IMR-90 (cell line): Measurements from ENCODE around the gene RHOBTB3. TPM values are rescaled to one million over a fixed set of nuclear protein-coding genes. Genes with fewer than 3 reads are reported as not detected.

Experiments used
- ATAC-seq: fragments of 200-7000 bp; cut with Tn5 transposase; 2 replicates; pipeline ENCODE4 v1.9.1; 2020; ENCODE audit warnings: low read depth, mild to moderate bottlenecking, moderate library complexity
- BruUV-seq: library from RNA; stranded (reverse); fragments of 400-500 nt; replicated peaks from 2 replicates; lab custom pipeline; 2021; lab: Mats Ljungman, UMichigan
- CTCF ChIA-PET: fragments of 300-600 bp; formaldehyde crosslinking; extraction: SDS; loops from one replicate; lab custom pipeline; 2021; ENCODE audit warnings: antibody characterized with exemption; lab: Yijun Ruan, JAX
- POLR2A ChIA-PET: fragments of 300-600 bp; sonication (Branson Sonifier 250); formaldehyde crosslinking; loops from one replicate; lab custom pipeline; 2022; ENCODE audit warnings: antibody characterized with exemption; ENCODE audit not compliant: unreplicated experiment; lab: Charles Lee
- DNase-seq: peaks from one replicate; pipeline ENCODE4 v3.0.0; 2013
- H2AFZ ChIP-seq: replicated peaks from 2 replicates; pipeline ENCODE3; 2013; ENCODE audit warnings: low read length, mild to moderate bottlenecking; ENCODE audit not compliant: poor library complexity
- H2AK5ac ChIP-seq: 2 replicates; pipeline ENCODE4 v1.6.1; 2013; ENCODE audit warnings: low read depth, low read length, inconsistent platforms
- H2AK9ac ChIP-seq: replicated peaks from 2 replicates; pipeline ENCODE3; 2013; ENCODE audit warnings: mild to moderate bottlenecking, low read depth, low read length, moderate library complexity; ENCODE audit not compliant: poor library complexity
- H2BK120ac ChIP-seq: 2 replicates; pipeline ENCODE4 v1.6.1; 2013; ENCODE audit warnings: low read depth, low read length, inconsistent platforms
- H2BK15ac ChIP-seq: 3 replicates; pipeline ENCODE4 v1.6.1; 2013; ENCODE audit warnings: low read depth, low read length, inconsistent platforms
- H2BK20ac ChIP-seq: 2 replicates; pipeline ENCODE4 v1.6.1; 2013; ENCODE audit warnings: low read depth, mild to moderate bottlenecking, inconsistent platforms, low read length, moderate library complexity
- H2BK5ac ChIP-seq: 2 replicates; pipeline ENCODE4 v1.6.1; 2013; ENCODE audit warnings: mild to moderate bottlenecking, low read depth, low read length, inconsistent platforms; ENCODE audit not compliant: poor library complexity, severe bottlenecking
- H3K14ac ChIP-seq: replicated peaks from 2 replicates; pipeline ENCODE4 v1.6.1; 2013; ENCODE audit warnings: low read depth, low read length, inconsistent platforms
- H3K18ac ChIP-seq: 2 replicates; pipeline ENCODE4 v1.6.1; 2013; ENCODE audit warnings: low read depth, low read length, control low read depth
- H3K23ac ChIP-seq: 2 replicates; pipeline ENCODE4 v1.6.1; 2013; ENCODE audit warnings: low read depth, low read length, inconsistent platforms
- H3K27ac ChIP-seq: 2 replicates; pipeline ENCODE4 v1.5.1; 2013; ENCODE audit warnings: mild to moderate bottlenecking, control low read depth, low read length; ENCODE audit not compliant: insufficient read depth
- H3K27me3 ChIP-seq: 2 replicates; pipeline ENCODE4 v1.6.1; 2013; ENCODE audit warnings: low read length; ENCODE audit not compliant: control insufficient read depth, insufficient read depth
- H3K36me3 ChIP-seq: 2 replicates; pipeline ENCODE4 v1.6.1; 2013; ENCODE audit warnings: low read length, mixed read lengths; ENCODE audit not compliant: control insufficient read depth, insufficient read depth
- H3K4ac ChIP-seq: 2 replicates; pipeline ENCODE4 v1.6.1; 2013; ENCODE audit warnings: low read depth, low read length, inconsistent platforms
- H3K4me1 ChIP-seq: 2 replicates; pipeline ENCODE4 v1.6.1; 2013; ENCODE audit warnings: low read length, mixed read lengths; ENCODE audit not compliant: control insufficient read depth, insufficient read depth
- H3K4me2 ChIP-seq: 2 replicates; pipeline ENCODE4 v1.6.1; 2013; ENCODE audit warnings: low read depth, mild to moderate bottlenecking, control low read depth, low read length, moderate library complexity
- H3K4me3 ChIP-seq: 2 replicates; pipeline ENCODE4 v1.5.1; 2013; ENCODE audit warnings: low read depth, mild to moderate bottlenecking, control low read depth, low read length, moderate library complexity; ENCODE audit not compliant: insufficient read depth
- H3K56ac ChIP-seq: 2 replicates; pipeline ENCODE4 v1.6.1; 2013; ENCODE audit warnings: low read length, inconsistent platforms; ENCODE audit not compliant: insufficient read depth; ENCODE audit errors: extremely low read depth
- H3K79me1 ChIP-seq, 2 experiments: 2 replicates each; pipeline ENCODE4 v1.6.1; 2013; ENCODE audit warnings: low read length in 2 of 2, inconsistent platforms in 1 of 2, low read depth in 1 of 2
- H3K9ac ChIP-seq: 2 replicates; pipeline ENCODE4 v1.6.1; 2013; ENCODE audit warnings: low read depth, low read length, control low read depth
- H3K9me1 ChIP-seq: 2 replicates; pipeline ENCODE4 v1.6.1; 2013; ENCODE audit warnings: low read length, inconsistent platforms; ENCODE audit not compliant: insufficient read depth
- H3K9me3 ChIP-seq: 2 replicates; pipeline ENCODE4 v1.6.1; 2013; ENCODE audit warnings: low read length; ENCODE audit not compliant: control insufficient read depth, insufficient read depth
- H4K20me1 ChIP-seq: 2 replicates; pipeline ENCODE4 v1.6.1; 2013; ENCODE audit warnings: low read length, inconsistent platforms; ENCODE audit not compliant: insufficient read depth
- H4K5ac ChIP-seq: 2 replicates; pipeline ENCODE4 v1.6.1; 2013; ENCODE audit warnings: mild to moderate bottlenecking, low read depth, low read length, control low read depth
- H4K8ac ChIP-seq, 2 experiments: 2 replicates each; pipeline ENCODE4 v1.6.1; 2013; ENCODE audit warnings: low read depth in 2 of 2, low read length in 2 of 2, control low read depth in 1 of 2, inconsistent platforms in 1 of 2
- H4K91ac ChIP-seq: 2 replicates; pipeline ENCODE4 v1.6.1; 2013; ENCODE audit warnings: low read depth, low read length, inconsistent platforms; ENCODE audit not compliant: insufficient read depth
- CEBPB ChIP-seq: IDR thresholded peaks from 2 replicates; pipeline ENCODE4 v1.6.1; 2012; ENCODE audit warnings: low read depth, low read length, improper control_type of control experiment
- CHD1 ChIP-seq: IDR thresholded peaks from 2 replicates; pipeline ENCODE4 v1.6.1; 2012; ENCODE audit warnings: low read depth, low read length, improper control_type of control experiment
- MAZ ChIP-seq: IDR thresholded peaks from 2 replicates; pipeline ENCODE4 v1.6.1; 2012; ENCODE audit warnings: low read depth, mild to moderate bottlenecking, low read length, improper control_type of control experiment, moderate library complexity, borderline replicate concordance
- NFE2L2 ChIP-seq: fragments of 150-350 bp; IDR thresholded peaks from 2 replicates; pipeline ENCODE4 v1.6.1; 2016; ENCODE audit warnings: low read depth, mild to moderate bottlenecking, low read length
- RFX5 ChIP-seq: IDR thresholded peaks from 2 replicates; pipeline ENCODE4 v1.8.0; 2012; ENCODE audit warnings: low read depth, mild to moderate bottlenecking, low read length, moderate library complexity
- WGBS, 2 experiments: methylation state at CpG; one replicate each; pipeline versions ENCODE4 v1.1.5 to v1.1.7; 2013; ENCODE audit warnings: missing lambda C conversion rate in 2 of 2; ENCODE audit not compliant: insufficient read length in 1 of 2; ENCODE audit errors: extremely low coverage in 2 of 2; 5-methylcytosine and 5-hydroxymethylcytosine counted together
- dilution Hi-C: fragments of 300-500 bp; cut with HindIII; formaldehyde crosslinking; loops from one replicate; pipeline ENCODE4 v1.14.3; 2018; ENCODE audit warnings: low sequenced_read_pairs; ENCODE audit not compliant: unreplicated experiment
- in situ Hi-C: fragments of 300-500 bp; cut with MboI; formaldehyde crosslinking; loops from 3 replicates; pipeline ENCODE4 v1.14.3; 2019; ENCODE audit warnings: low sequenced_read_pairs, inconsistent platforms, mixed read lengths
- intact Hi-C: fragments of 100-400 bp; cut with micrococcal nuclease; formaldehyde crosslinking; loops from 2 replicates; pipeline ENCODE4 v1.10.0; 2022
- polyA plus RNA-seq, 3 experiments: library from polyadenylated mRNA; depleted of rRNA; stranded (reverse); fragments of >200 nt; gene quantifications; 2 replicates each; pipeline ENCODE4 v1.2.3, GENCODE V29; 2012; ENCODE audit warnings: low replicate concordance in 1 of 3
- total RNA-seq: library from RNA; depleted of rRNA; stranded (reverse); fragments of >200 nt; gene quantifications from 2 replicates; pipeline ENCODE4 v1.2.3, GENCODE V29; 2012

RHOBTB3 gene
- total and polyA plus RNA-seq, 2 of the 4 experiments (the other 2 are of a cell fraction) = 117 to 447 TPM

DNA sequence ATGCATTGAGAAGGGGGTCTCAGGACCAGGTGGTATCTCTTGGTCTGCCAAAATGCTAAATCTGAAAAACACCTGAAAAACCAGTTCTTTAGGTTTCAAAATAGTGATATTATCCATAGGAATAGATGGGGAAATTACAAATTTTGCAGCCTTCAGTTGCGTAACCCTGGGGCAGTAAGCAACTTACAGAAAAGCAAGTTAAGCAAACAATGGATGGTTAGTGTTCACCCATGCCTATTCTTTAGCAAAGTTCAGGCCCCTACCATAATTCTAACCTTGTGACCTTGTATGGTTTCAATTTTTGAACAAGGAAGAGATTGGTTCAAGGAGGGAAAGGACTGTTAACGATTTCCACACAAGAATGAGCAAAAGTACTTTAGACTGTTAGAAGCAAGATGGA is 66.9 kb downstream of the RHOBTB3 start:
- Histone ChIP-seq H3K9me1 (peaks cover 5% of the 10 kb centered on the region; the same call in 1 of the 2 replicates), H3K36me3 (peaks cover 15% of the 10 kb centered on the region), H3K23ac (no peak overlapping the region), H3K4me3 (no peak overlapping the region), H3K27ac (no peak overlapping the region), H3K9me3 (no peaks in the 10 kb centered on the region), H3K27me3 (no peaks in the 10 kb centered on the region), H4K20me1 (no peaks in the 10 kb centered on the region), H3K79me1 (peaks cover 4 to 9% of the 10 kb centered on the region in 2 experiments; a peak in 3 of 4 replicates), H3K4me2 (no peak overlapping the region), H2BK120ac (no peak overlapping the region), H3K18ac (no peak overlapping the region), H3K14ac (no peak overlapping the region), H2AFZ (no peak overlapping the region), H4K91ac (no peak overlapping the region), H2BK5ac (peak overlapping the region; percentile 3), H3K4me1 (peaks cover 7% of the 10 kb centered on the region), H4K8ac (no peak overlapping the region), H2AK5ac (no peak overlapping the region), H3K4ac (no peak overlapping the region), H2BK20ac (no peak overlapping the region), H3K9ac (no peak overlapping the region), H2AK9ac (no peak overlapping the region), H4K5ac (no peak overlapping the region), H3K56ac (no peak overlapping the region), H2BK15ac (no peak overlapping the region)
- intact Hi-C loops (no loop called here), in situ Hi-C loops (no loop called here), dilution Hi-C loops (no loop called here)
- no CpG with 5 or more reads among the region's 2 CpGs for WGBS, 2 experiments
- DNase-seq (no peak), ATAC-seq (no peak)
- ChIA-PET CTCF (no interaction called here), POLR2A (no interaction called here)
- BruUV-seq = no TSS peak
- TF ChIP-seq RFX5 = no peak
- TF ChIP-seq CHD1 = no peak
- no peak for TF ChIP-seq MAZ
- peak; percentile 85 for TF ChIP-seq CEBPB
- no peak for TF ChIP-seq NFE2L2
